Head of caudate nucleus (tissue), 42 donors: ENCODE results near the gene MIF4GD.
A peak's percentile ranks its signal among the peaks of the same experiment; 100 is the strongest.
"Not testable (repeated sequence)": the region's sequence is repeated elsewhere in the genome, so short reads cannot be mapped to it uniquely, and the experiment has no call there.

ENCODE experiments used
- DNase-seq, 42 donors: peaks; one replicate each; pipeline versions ENCODE4 v3.0.0 to v3.0.0-alpha.2; 2020 to 2021; ENCODE audit warnings: mixed read lengths in 7 of 42
- intact Hi-C: fragments of 100-400 bp; cut with DNase I; formaldehyde crosslinking; loops from one replicate; pipeline ENCODE4 v1.15.0; 2022

The MIF4GD gene

GRCh38 chr17:75266316-75267152 is 4.5 kb downstream of the MIF4GD start:
- peak in 31 of 42 donors; percentile 10 to 72 (median 45) for DNase-seq
- intact Hi-C loops: no loop called here

GRCh38 chr17:75265614-75266315 is 5.3 kb downstream of the MIF4GD start:
- intact Hi-C loops: no loop called here
- no peak for DNase-seq

GRCh38 chr17:75263055-75263454 is 8.0 kb downstream of the MIF4GD start:
- no peak for DNase-seq
- intact Hi-C loops: no loop called here

- peak in 19 of 42 donors; percentile 21 to 71 (median 50) for DNase-seq
- intact Hi-C loops: no loop called here
Measured at GRCh38 chr17:75262112-75262606, 8.9 kb downstream of the MIF4GD start.

GRCh38 chr17:75261336-75262111 is 9.5 kb downstream of the MIF4GD start, which contains the start of the genes GGA3 and MRPS7:
GGA3 (minus strand) TSS chr17:75261606; CDS start chr17:75261587, 19 bp downstream.
MRPS7 (plus strand) TSS chr17:75261879; CDS start chr17:75261901, 22 bp downstream.
- intact Hi-C loops: no loop called here
- peak; percentile 92 to 98 (median 96) for DNase-seq

GRCh38 chr17:75260641-75261335 is 10.2 kb downstream of the MIF4GD start:
- intact Hi-C loops: no loop called here

GRCh38 chr17:75257228-75257627 is 13.8 kb downstream of the MIF4GD start:
- DNase-seq, intact Hi-C loops: not testable (repeated sequence)

More at GRCh38 chr17:75260641-75261335, 10.2 kb downstream of the MIF4GD start:
- DNase-seq: peak in 3 of 42 donors; percentile 24 to 32 (median 30)

- DNase-seq, intact Hi-C loops: not testable (repeated sequence)
Measured at GRCh38 chr17:75255954-75256698, 14.9 kb downstream of the MIF4GD start.

GRCh38 chr17:75252039-75252816 is 18.8 kb downstream of the MIF4GD start:
- DNase-seq: peak in 1 of 42 donors; percentile 13
- intact Hi-C loops: no loop called here

GRCh38 chr17:75250009-75250471 is 21.0 kb downstream of the MIF4GD start:
- intact Hi-C loops: no loop called here
- peak in 41 of 42 donors; percentile 38 to 92 (median 72) for DNase-seq

- intact Hi-C loops: no loop called here
- no peak for DNase-seq
Measured at GRCh38 chr17:75249564-75249963, 21.5 kb downstream of the MIF4GD start.

- intact Hi-C loops: no loop called here
- no peak for DNase-seq
Measured at GRCh38 chr17:75246404-75246803, 24.6 kb downstream of the MIF4GD start.

- intact Hi-C loops: no loop called here
- no peak for DNase-seq
Measured at GRCh38 chr17:75245011-75245410, 26.0 kb downstream of the MIF4GD start.

GRCh38 chr17:75244133-75244866 is 26.7 kb downstream of the MIF4GD start:
- peak in 34 of 42 donors; percentile 25 to 81 (median 62) for DNase-seq
- intact Hi-C loops: no loop called here

GRCh38 chr17:75242461-75243042 is 28.5 kb downstream of the MIF4GD start:
- DNase-seq: peak in 3 of 42 donors; percentile 11 to 44 (median 11)
- intact Hi-C loops: no loop called here

GRCh38 chr17:75241996-75242460 is 29.0 kb downstream of the MIF4GD start:
- DNase-seq: no peak
- intact Hi-C loops: no loop called here
